Activated CD4-positive, alpha-beta T cell treated with anti-CD3 and anti-CD28 coated beads for 36 hours (primary cell): Measurements from ENCODE around the gene CATSPERE. TPM values are rescaled to one million over a fixed set of nuclear protein-coding genes. Genes with fewer than 3 reads are reported as not detected.

Experiments used
- ATAC-seq: fragments of 200-7000 bp; cut with Tn5 transposase; one replicate; pipeline ENCODE4 v1.10.0; 2021; ENCODE audit warnings: mild to moderate bottlenecking, moderate library complexity
- CTCF ChIA-PET: fragments of 350-600 bp; sonication (Branson Sonifier 250); formaldehyde crosslinking; loops from one replicate; lab custom pipeline; 2021; ENCODE audit warnings: antibody characterized with exemption; lab: Charles Lee
- POLR2A ChIA-PET: fragments of 350-600 bp; sonication (Branson Sonifier 250); formaldehyde crosslinking; loops from one replicate; lab custom pipeline; 2021; ENCODE audit warnings: antibody characterized with exemption, inconsistent platforms; lab: Charles Lee
- DNase-seq: peaks from one replicate; pipeline ENCODE4 v3.0.0-alpha.2; 2020
- H3K27ac Mint-ChIP-seq: one replicate; pipeline ENCODE4 v1.8.0; 2021; ENCODE audit warnings: mixed read lengths
- H3K27me3 Mint-ChIP-seq: one replicate; pipeline ENCODE4 v1.8.0; 2021; ENCODE audit warnings: mixed read lengths
- H3K36me3 Mint-ChIP-seq: one replicate; pipeline ENCODE4 v1.8.0; 2021; ENCODE audit warnings: low read depth, mixed read lengths
- H3K4me1 Mint-ChIP-seq: one replicate; pipeline ENCODE4 v1.8.0; 2021; ENCODE audit warnings: mixed read lengths
- H3K4me3 Mint-ChIP-seq: one replicate; pipeline ENCODE4 v1.8.0; 2021; ENCODE audit warnings: mild to moderate bottlenecking, moderate library complexity, mixed read lengths
- H3K9me3 Mint-ChIP-seq: one replicate; pipeline ENCODE4 v1.8.0; 2021; ENCODE audit warnings: low read depth, mixed read lengths
- intact Hi-C, 2 experiments: fragments of 100-400 bp; cut with DNase I in 1 of 2; cut with micrococcal nuclease in 1 of 2; formaldehyde crosslinking; loops; one replicate each; pipeline versions ENCODE4 v1.14.2 to v1.15.1; 2022 to 2024; cut with DNase I, micrococcal nuclease
- total RNA-seq, 2 experiments: library from RNA; stranded (reverse); gene quantifications; one replicate each; pipeline ENCODE4 v1.2.3, GENCODE V29; 2021

Gene CATSPERE
- total RNA-seq, 2 experiments from 2014 or later = 0.11 TPM; not detected in 1

DNA sequence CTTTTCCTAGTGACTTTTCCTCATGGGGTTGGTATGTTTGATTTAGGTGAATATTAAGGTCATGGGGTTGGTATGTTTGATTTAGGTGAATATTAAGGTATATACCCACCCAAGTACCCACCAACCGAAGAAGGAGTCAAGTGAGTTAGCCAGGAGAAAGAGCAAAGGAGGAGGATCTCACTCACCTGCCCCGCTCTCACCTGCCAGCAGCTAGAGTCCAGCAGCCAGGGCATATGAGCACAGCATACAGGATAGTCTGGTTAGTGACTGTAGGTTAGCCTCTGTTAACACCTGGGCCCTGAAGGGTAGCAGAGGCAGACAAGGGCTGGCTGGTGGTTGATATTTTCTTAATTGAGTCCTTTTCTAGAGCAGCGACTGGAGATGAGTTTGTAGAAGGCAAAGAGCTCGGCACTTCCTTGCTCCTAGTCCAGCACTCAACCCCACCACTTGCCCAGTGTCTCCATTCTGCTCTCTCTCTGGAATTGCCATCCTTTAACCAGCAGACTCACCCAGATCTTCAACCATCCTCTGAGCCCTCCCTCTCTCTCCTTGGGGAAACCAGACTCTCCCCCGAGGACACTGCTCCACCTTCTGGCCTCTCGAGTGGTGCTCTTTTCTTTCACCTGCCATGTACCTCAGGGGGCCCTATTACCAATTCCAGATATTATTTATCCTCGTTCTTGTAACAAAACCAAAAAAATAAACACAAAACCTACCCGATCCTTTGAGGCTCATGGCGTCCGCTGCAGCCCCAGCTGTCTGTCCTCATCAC lies 175.6 kb downstream of the CATSPERE start:
- Mint-ChIP-seq H3K4me1 (no peaks in the 10 kb centered on the region), H3K4me3 (no peak overlapping the region), H3K36me3 (no peaks in the 10 kb centered on the region), H3K27ac (no peak overlapping the region), H3K9me3 (no peaks in the 10 kb centered on the region), H3K27me3 (peaks cover 4% of the 10 kb centered on the region)
- ChIA-PET CTCF (no interaction called here), POLR2A (no interaction called here)
- DNase-seq (no peak), ATAC-seq (no peak)
- intact Hi-C loops = no loop called here

DNA sequence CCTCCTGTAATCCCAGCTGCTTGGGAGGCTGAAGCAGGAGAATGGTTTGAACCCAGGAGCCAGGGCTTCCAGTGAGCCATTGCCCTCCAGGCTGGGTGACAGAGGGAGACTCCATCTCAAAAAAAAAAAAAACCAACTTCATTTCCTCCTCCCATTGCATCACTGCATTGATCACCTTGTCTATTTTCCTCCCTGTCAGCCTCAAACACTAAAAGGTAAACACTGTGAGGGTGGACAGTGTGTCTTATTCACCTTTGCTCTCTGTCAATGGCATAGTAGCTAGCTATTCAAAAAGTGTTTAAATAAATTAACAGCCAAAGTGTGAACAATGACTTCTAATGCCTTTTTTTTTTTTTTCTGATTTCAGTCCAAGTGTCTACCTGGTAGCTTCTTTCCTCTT lies 178.5 kb downstream of the CATSPERE start:
- Mint-ChIP-seq H3K9me3 (no peaks in the 10 kb centered on the region), H3K27ac (no peak overlapping the region), H3K36me3 (no peaks in the 10 kb centered on the region), H3K27me3 (peaks cover 8% of the 10 kb centered on the region), H3K4me1 (no peaks in the 10 kb centered on the region), H3K4me3 (no peak overlapping the region)
- ChIA-PET POLR2A (no interaction called here), CTCF (interaction anchor here (0.7 to 1.2 kb wide), 3 partner anchors 23 to 1481 kb away, joined by 3 read pairs; no protein-coding TSS in a partner anchor)
- DNase-seq = no peak
- no peak for ATAC-seq
- intact Hi-C loops = no loop called here

DNA sequence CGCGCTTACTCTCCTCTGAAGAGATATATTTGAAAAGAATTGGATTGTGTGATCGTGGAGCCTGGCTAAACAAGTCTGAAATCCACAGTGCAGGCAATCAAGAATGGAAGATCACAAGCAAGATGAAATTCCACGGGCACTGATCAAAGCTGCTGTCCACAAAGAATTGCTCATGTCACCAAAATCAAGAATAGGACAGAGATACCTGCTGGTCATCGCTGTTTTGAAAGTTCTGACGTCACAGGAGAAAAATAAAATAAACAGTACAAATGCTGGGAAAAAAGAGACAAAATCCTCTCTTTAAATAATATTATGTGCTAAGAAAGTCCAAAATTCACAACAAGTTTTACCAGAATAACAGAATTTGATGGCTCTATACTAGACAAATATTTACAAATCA lies 179.8 kb downstream of the CATSPERE start:
- H3K27me3 Mint-ChIP-seq = peaks cover 8% of the 10 kb centered on the region
- ATAC-seq (no peak), DNase-seq (no peak)
- H3K27ac Mint-ChIP-seq = no peak overlapping the region
- no peak overlapping the region for H3K4me3 Mint-ChIP-seq
- ChIA-PET CTCF (interaction anchor here (0.7 kb wide), 1 partner anchor 106 kb away, joined by 3 read pairs; no protein-coding TSS in a partner anchor), POLR2A (no interaction called here)
- H3K9me3 Mint-ChIP-seq = no peaks in the 10 kb centered on the region
- H3K4me1 Mint-ChIP-seq = no peaks in the 10 kb centered on the region
- no peaks in the 10 kb centered on the region for H3K36me3 Mint-ChIP-seq
- intact Hi-C loops = no loop called here

DNA sequence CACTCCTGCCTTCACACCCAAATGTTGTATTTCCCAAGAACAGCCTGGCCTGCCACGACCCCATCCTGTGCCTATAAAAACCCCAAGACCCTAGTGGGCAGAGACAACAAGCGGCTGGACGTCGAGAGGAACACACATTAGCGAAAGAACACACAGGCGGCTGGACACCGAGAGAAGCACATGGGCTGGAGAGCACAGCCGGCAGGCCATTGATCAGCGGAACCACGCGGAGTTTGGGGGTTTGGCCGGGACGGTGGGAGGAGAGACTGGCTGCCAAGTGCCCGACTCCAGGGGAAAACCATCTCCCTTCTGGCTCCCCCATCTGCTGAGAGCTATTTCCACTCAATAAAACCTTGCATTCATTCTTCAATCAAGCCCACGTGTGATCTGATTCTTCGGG lies 181.5 kb downstream of the CATSPERE start:
- no peaks in the 10 kb centered on the region for H3K9me3 Mint-ChIP-seq
- POLR2A ChIA-PET = no interaction called here
- no peaks in the 10 kb centered on the region for H3K4me1 Mint-ChIP-seq
- H3K27ac Mint-ChIP-seq = no peak overlapping the region
- DNase-seq (no peak), ATAC-seq (no peak)
- H3K27me3 Mint-ChIP-seq = peaks cover 8% of the 10 kb centered on the region
- CTCF ChIA-PET = interaction anchor here (1.1 kb wide), 1 partner anchor 38 kb away, joined by 3 read pairs; no protein-coding TSS in a partner anchor
- H3K4me3 Mint-ChIP-seq = no peak overlapping the region
- intact Hi-C loops = no loop called here
- no peaks in the 10 kb centered on the region for H3K36me3 Mint-ChIP-seq

- peaks cover 8% of the 10 kb centered on the region for H3K27me3 Mint-ChIP-seq
- no peaks in the 10 kb centered on the region for H3K4me1 Mint-ChIP-seq
- ChIA-PET POLR2A (no interaction called here), CTCF (interaction anchor here (1.1 kb wide), 1 partner anchor 38 kb away, joined by 3 read pairs; no protein-coding TSS in a partner anchor)
- H3K27ac Mint-ChIP-seq = no peak overlapping the region
- intact Hi-C loops = no loop called here
- H3K4me3 Mint-ChIP-seq = no peak overlapping the region
- no peaks in the 10 kb centered on the region for H3K9me3 Mint-ChIP-seq
- ATAC-seq (no peak), DNase-seq (no peak)
- no peaks in the 10 kb centered on the region for H3K36me3 Mint-ChIP-seq
Measured at GRCh38 chr1:244642988-244643387, 181.9 kb downstream of the CATSPERE start.

DNA sequence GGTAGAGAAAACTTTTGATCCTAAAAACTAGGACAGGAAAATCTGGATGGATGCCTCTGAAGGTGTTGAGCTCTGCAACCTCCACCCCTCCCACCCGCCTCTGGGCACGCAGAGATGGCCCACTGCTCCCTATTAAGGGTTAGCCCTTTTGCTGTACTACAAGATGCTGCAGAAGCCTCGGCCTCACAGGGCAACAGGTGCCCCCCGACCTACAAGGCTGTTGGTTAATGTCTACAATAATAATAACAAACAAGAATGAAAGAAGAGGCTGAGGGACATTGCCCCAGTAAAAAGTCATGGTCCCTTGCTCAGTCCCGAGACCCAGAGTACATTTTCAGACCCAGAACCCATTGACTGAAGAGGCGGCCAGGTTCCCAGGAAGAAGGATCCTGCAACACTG lies 184.3 kb downstream of the CATSPERE start:
- POLR2A ChIA-PET = no interaction called here
- no peak overlapping the region for H3K27ac Mint-ChIP-seq
- no peak for DNase-seq
- ATAC-seq = no peak
- intact Hi-C loops = no loop called here
- H3K4me1 Mint-ChIP-seq = no peaks in the 10 kb centered on the region
- CTCF ChIA-PET = interaction anchor here (0.5 to 2.0 kb wide), 2 partner anchors 41 to 152 kb away, joined by 3 to 5 read pairs; no protein-coding TSS in a partner anchor
- no peaks in the 10 kb centered on the region for H3K9me3 Mint-ChIP-seq
- no peaks in the 10 kb centered on the region for H3K36me3 Mint-ChIP-seq
- H3K4me3 Mint-ChIP-seq = no peak overlapping the region
- H3K27me3 Mint-ChIP-seq = peaks cover 8% of the 10 kb centered on the region

- no peak for ATAC-seq
- no peaks in the 10 kb centered on the region for H3K4me1 Mint-ChIP-seq
- no peak for DNase-seq
- H3K27ac Mint-ChIP-seq = no peak overlapping the region
- ChIA-PET POLR2A (no interaction called here), CTCF (no interaction called here)
- intact Hi-C loops = no loop called here
- peaks cover 6% of the 10 kb centered on the region for H3K27me3 Mint-ChIP-seq
- H3K36me3 Mint-ChIP-seq = no peaks in the 10 kb centered on the region
- no peak overlapping the region for H3K4me3 Mint-ChIP-seq
- H3K9me3 Mint-ChIP-seq = no peaks in the 10 kb centered on the region
Measured at GRCh38 chr1:244645890-244646289, 184.8 kb downstream of the CATSPERE start.

- CTCF ChIA-PET = interaction anchor here (0.6 to 2.2 kb wide), 4 partner anchors 12 to 395 kb away, joined by 3 to 6 read pairs (median 5); no protein-coding TSS in a partner anchor
- Mint-ChIP-seq H3K27ac (no peak overlapping the region), H3K9me3 (no peaks in the 10 kb centered on the region), H3K27me3 (peaks cover 2% of the 10 kb centered on the region), H3K4me1 (peaks cover 10% of the 10 kb centered on the region), H3K4me3 (no peak overlapping the region), H3K36me3 (no peaks in the 10 kb centered on the region)
- intact Hi-C loops = no loop called here
- no peak for ATAC-seq
- no peak for DNase-seq
- POLR2A ChIA-PET = no interaction called here
Measured at GRCh38 chr1:244647819-244648218, 186.7 kb downstream of the CATSPERE start.

DNA sequence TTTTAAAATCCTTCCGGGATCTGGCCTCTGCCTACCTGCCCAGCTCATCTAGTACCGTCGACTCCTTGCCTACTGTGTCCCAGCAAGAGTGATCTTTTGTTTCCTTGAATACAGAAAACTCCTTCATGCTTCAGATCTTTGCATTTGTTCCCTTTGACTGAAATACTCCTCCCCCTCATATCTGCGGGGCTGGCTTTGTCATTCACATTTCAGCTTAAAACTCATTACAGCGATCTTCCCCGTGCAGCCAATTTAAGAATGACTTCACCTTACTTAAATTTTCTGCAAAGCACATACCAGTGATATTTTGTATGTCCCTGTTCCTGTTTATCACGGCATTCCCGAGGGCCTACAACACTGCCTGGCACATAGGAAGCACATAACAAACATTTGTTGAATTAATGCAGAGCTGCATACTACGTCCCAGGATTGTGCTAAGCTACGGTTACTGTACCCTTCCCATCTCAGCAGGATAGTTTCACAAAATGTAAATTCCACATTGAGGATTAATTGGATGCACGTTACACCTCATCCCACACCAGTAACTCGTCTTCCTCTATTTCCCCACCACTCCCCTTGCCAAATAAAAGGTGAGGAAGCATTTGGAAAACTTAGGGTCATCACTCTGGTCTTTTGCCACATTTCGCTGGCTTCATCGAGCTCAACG lies 191.0 kb downstream of the CATSPERE start:
- ChIA-PET POLR2A (interaction anchor here (0.7 kb wide), 1 partner anchor 23 kb away, joined by 3 read pairs; no protein-coding TSS in a partner anchor), CTCF (interaction anchor here (0.5 to 1.3 kb wide), 6 partner anchors 47 to 210 kb away, joined by 3 to 5 read pairs (median 3); no protein-coding TSS in a partner anchor)
- DNase-seq (no peak), ATAC-seq (no peak)
- Mint-ChIP-seq H3K4me1 (peaks cover 11% of the 10 kb centered on the region), H3K36me3 (peaks cover 2% of the 10 kb centered on the region), H3K9me3 (no peaks in the 10 kb centered on the region), H3K27ac (peak overlapping the region; percentile 95), H3K4me3 (peak overlapping the region; percentile 76), H3K27me3 (no peaks in the 10 kb centered on the region)
- intact Hi-C loops = loop anchor here (1.0 to 5.0 kb wide), 12 partner anchors 52 to 1915 kb away; partner anchors contain the start of genes HNRNPU (in 2 of the 2), CATSPERE (in 1 of the 2), CEP170 (in 1 of the 2) and CNST (in 1 of the 2)

DNA sequence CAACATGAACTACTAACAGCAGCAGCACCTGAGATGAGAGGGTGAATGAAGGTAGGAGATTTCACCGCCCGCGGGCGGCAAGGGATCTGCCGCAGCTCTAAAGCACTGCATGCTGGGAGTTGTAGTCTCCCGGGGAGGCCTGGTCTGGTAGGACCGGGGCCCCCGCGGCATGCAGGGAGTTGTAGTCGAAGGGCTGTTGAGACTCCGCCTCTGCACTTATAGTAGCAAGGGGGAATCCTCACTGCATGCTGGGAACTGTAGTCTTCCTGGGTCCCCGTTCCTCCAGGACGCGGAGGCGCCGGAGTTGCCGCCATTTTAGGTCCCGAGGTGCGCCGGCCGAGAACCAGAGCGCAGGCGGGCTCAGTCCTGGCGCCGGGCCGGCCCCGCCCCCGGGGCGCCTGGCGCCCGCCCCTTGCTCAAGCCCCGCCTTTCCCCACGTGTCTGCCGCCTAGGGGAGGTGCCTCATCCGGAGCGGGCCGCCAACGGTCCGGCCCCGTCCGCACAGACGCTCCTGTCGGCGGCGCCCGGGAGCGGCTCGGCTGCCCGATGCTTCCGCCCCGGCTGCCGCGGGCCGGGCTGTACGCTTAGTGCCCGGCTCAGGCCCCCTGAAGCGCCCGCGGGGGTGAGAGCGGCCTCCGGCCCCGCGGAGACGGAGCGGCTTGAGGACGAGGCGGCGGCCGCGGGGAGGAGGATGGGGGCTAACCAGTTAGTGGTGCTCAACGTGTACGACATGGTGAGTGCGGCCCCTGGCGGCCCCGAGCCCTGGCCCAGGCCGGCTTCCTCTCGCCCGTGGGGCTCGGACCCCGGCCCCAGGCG lies 191.8 kb downstream of the CATSPERE start, which contains the start of gene DESI2:
Gene DESI2, plus strand, starts transcription at position 504 of the 816 bp plus-strand sequence. Its CDS starts 188 bp downstream, at position 692.
- Mint-ChIP-seq H3K36me3 (peaks cover 8% of the 10 kb centered on the region), H3K27ac (peak within 1 kb of the TSS; percentile 95), H3K4me1 (peaks cover 19% of the 10 kb centered on the region), H3K27me3 (no peaks in the 10 kb centered on the region), H3K9me3 (no peaks in the 10 kb centered on the region), H3K4me3 (peak within 1 kb of the TSS; percentile 76)
- ChIA-PET POLR2A (interaction anchor here (0.6 to 1.1 kb wide), 3 partner anchors 24 to 316 kb away, joined by 3 read pairs; a partner anchor contains a TSS), CTCF (interaction anchor here (0.5 to 1.7 kb wide), 7 partner anchors 48 to 209 kb away, joined by 3 to 8 read pairs (median 3); no protein-coding TSS in a partner anchor)
- DNase-seq (peak; percentile 98), ATAC-seq (peak; percentile 96)
- intact Hi-C loops = loop anchor here (1.0 to 5.0 kb wide), 12 partner anchors 53 to 1914 kb away; partner anchors contain the start of genes COX20 (in 2 of the 2), HNRNPU (in 2 of the 2), CATSPERE (in 1 of the 2) and CEP170 (in 1 of the 2)
